Omental fat pad (tissue), 4 donors: ENCODE data around the gene ELP4. TPM values are rescaled to one million over a fixed set of nuclear protein-coding genes. Genes with fewer than 3 reads are reported as not detected.
"Not testable (repeated sequence)": the region's sequence is repeated elsewhere in the genome, so short reads cannot be mapped to it uniquely, and the experiment has no call there.

Source experiments
- ATAC-seq: fragments of 150-250 bp; one replicate; pipeline ENCODE4 v1.9.1; 2016; ENCODE audit warnings: mild to moderate bottlenecking, moderate library complexity; ENCODE audit not compliant: low FRiP score
- DNase-seq: peaks from one replicate; pipeline ENCODE4 v3.0.0-alpha.2; 2019; ENCODE audit warnings: low spot score
- CTCF ChIP-seq, 3 donors: fragments of 450-650 bp; IDR thresholded peaks; one replicate each; pipeline ENCODE4 v1.5.1; 2016 to 2017; ENCODE audit warnings: antibody characterized with exemption in 3 of 3, mild to moderate bottlenecking in 3 of 3, moderate library complexity in 2 of 3
- total RNA-seq, 4 donors: library from RNA; depleted of rRNA; stranded (reverse); fragments of >200 nt; gene quantifications; one replicate each; pipeline ENCODE4 v1.1.0, GENCODE V29; 2016

The ELP4 gene
- total RNA-seq, 4 donors from 2014 or later: 14.1 to 32.0 (median 20.8) TPM

GRCh38 chr11:31535479-31535878 is 25.9 kb downstream of the ELP4 start:
- TF ChIP-seq CTCF (IDR thresholded peaks at IDR 0.05): no peak
- DNase-seq: no peak
- ATAC-seq: no peak

- ATAC-seq (no peak), DNase-seq (no peak)
- no peak for TF ChIP-seq CTCF (IDR thresholded peaks at IDR 0.05)
These were observed 33.3 kb downstream of the ELP4 start for GRCh38 chr11:31542862-31543261.

DNA sequence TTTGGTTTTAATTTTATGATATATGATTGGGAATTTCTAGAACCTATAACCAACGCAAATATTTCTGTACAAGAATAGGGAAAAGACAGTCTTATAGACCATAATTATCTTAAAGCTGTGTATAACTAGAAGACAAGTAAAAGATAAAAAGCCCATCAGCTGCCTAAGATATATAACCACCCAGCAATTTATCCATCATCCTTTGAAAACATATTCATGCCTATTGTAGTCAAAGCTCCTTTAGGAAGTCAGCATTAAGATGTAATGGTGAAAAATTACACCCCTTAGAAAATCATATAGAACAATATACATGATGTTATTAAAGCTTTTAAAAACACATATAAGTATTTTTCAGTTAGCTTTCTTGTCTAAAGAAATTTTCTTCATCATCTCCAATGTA is 46.4 kb downstream of the ELP4 start:
- no peak for DNase-seq
- no peak for TF ChIP-seq CTCF (IDR thresholded peaks at IDR 0.05)
- no peak for ATAC-seq

GRCh38 chr11:31558001-31558400 is 48.4 kb downstream of the ELP4 start:
- DNase-seq (no peak), ATAC-seq (no peak)
- no peak for TF ChIP-seq CTCF (IDR thresholded peaks at IDR 0.05)

DNA sequence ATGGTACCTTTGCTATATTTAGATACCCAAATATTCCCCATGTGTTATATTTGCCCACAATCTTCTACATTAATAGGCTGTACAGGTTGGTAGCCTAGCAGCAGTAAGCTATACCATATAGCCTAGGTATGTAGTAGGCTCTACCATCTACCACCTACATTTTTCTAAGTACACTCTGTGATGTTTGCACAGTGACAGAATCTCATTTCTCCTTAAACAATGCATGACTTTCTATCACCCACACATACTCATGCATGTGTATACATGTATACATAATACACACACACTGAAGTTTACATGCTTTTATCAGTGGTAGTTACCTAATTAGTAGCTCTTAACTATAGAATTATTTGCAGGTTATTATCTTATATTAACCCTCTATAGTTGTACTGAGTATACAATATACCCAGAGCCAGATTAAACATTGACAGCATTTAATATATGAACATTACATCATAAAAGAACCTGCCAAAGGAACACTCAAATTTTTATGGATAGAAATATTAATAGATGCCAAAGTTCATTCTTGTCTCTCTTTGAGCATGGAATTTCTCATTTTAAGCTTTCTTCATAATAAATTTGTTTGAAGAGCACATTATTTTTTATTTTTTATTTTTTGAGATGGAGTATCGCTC is 51.4 kb downstream of the ELP4 start:
- ATAC-seq: no peak
- TF ChIP-seq CTCF (IDR thresholded peaks at IDR 0.05): no peak

DNA sequence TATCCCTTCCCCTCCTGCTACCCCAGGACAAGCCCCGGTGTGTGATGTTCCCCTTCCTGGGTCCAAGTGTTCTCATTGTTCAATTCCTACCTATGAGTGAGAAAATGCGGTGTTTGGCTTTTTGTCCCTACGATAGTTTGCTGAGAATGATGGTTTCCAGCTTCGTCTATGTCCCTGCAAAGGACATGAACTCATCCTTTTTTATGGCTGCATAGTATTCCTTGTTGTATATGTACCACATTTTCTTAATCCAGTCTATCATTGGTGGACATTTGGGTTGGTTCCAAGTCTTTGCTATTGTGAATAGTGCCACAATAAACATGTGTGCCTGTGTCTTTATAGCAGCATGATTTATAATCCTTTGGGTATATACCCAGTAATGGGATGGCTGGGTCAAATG is 55.0 kb downstream of the ELP4 start:
- ATAC-seq, DNase-seq: not testable (repeated sequence)

More for the DNA sequence above, 51.4 kb downstream of the ELP4 start:
- DNase-seq: no peak

DNA sequence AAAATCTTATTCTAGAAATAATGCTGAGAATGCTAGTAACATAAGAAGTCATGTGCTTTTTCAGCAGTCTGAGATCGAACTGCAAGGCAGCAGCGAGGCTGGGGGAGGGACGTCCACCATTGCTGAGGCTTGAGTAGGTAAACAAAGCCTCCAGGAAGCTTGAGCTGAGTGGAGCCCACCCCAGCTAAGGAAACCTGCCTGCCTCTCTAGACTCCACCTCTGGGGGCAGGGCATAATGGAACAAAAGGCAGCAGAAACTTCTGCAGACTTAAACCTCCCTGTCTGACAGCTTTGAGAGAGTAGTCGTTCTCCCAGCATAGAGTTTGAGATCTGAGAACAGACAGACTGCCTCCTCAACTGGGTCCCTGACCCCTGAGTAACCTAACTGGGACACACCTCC is 64.6 kb downstream of the ELP4 start:
- ATAC-seq, DNase-seq: not testable (repeated sequence)

DNA sequence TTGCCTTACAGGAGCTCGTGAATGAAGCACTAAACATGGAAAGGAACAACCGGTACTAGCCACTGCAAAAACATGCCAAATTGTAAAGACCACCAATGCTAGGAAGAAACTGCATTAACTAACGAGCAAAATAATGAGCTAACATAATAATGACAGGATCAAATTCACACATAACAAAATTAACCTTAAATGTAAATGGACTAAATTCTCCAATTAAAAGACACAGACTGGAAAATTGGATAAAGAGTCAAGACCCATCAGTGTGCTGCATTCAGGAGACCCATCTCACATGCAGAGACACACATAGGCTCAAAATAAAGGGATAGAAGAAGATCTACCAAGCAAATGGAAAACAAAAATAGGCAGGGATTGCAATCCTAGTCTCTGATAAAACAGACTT is 66.2 kb downstream of the ELP4 start:
- not testable (repeated sequence) for DNase-seq, ATAC-seq

DNA sequence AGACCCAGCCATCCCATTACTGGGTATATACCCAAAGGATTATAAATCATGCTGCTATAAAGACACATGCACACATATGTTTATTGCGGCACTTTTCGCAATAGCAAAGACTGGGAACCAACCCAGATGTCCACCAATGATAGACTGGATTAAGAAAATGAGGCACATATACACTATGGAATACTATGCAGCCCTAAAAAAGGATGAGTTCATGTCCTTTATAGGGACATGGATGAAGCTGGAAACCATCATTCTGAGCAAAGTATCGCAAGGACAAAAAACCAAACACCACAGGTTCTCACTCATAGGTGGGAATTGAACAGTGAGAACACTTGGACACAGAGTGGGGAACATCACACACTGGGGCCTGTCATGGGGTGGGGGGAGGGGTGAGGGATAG is 69.8 kb downstream of the ELP4 start:
- DNase-seq, ATAC-seq: not testable (repeated sequence)
